Measurements from ENCODE around the gene PI4K2A. TPM values are rescaled to one million over a fixed set of nuclear protein-coding genes. Genes with fewer than 3 reads are reported as not detected.

The PI4K2A gene
- total and polyA plus RNA-seq, 4 experiments from 2014 or later = 8.5 to 9.9 (median 9.2) TPM

DNA sequence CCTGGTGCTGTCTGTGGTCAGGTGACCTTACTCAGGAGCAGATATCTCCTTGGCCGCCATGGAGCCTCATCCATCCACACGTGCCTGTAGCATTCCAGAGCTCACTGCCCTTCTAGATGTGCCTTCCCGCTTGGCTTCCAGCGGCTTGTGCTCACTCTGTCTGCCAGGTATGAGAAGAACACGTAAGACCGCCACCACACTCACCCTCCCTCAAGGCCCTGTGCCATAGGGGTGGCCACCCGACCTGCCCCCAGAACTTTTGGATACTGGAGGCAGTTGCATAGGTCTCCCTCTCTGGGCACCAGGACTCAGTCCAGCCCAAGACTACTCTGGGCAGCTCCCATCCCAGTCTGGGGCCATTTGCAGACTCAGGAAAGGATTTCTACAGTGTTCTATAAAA is 77.2 kb downstream of the PI4K2A start:
- Mint-ChIP-seq H3K36me3 (peaks cover 0 to 2% of the 10 kb centered on the region in 2 donors), H3K4me1 (peaks cover 5 to 17% (median 10%) of the 10 kb centered on the region in 4 donors), H3K4me3 (no peak overlapping the region), H3K27me3 (peaks cover 0 to 2% of the 10 kb centered on the region in 2 donors), H3K9me3 (no peaks in the 10 kb centered on the region), H3K27ac (no peak overlapping the region)
- ChIA-PET POLR2A (ENCODE audit: partially characterized antibody) (interaction anchor here (1.2 kb wide), 1 partner anchor 19 kb away, joined by 5 read pairs; the partner anchor contains the start of gene ZFYVE27), CTCF (ENCODE audit: partially characterized antibody) (interaction anchor here (20.3 kb wide), 1 partner anchor 12 kb away, joined by 436 read pairs; the partner anchor contains the start of gene ZFYVE27)
- intact Hi-C loops (cut with micrococcal nuclease) = no loop called here
- no peaks in the 10 kb centered on the region for H3K36me3 ChIP-seq (ENCODE audit: insufficient read depth, low read length)
- no peak overlapping the region for H3K27ac ChIP-seq (ENCODE audit: low read depth, low read length)
- no peaks in the 10 kb centered on the region for H3K27me3 ChIP-seq (ENCODE audit: insufficient read depth, low read length)
- peaks cover 6% of the 10 kb centered on the region for H3K4me1 ChIP-seq (ENCODE audit: insufficient read depth, low read length)
- no peaks in the 10 kb centered on the region for H3K9me3 ChIP-seq (ENCODE audit: control insufficient read depth in 1 of 2, low read length in 2 of 2)
- DNase-seq = no peak
- no peak overlapping the region for H3K4me3 ChIP-seq (ENCODE audit: low read length in 2 of 2)

DNA sequence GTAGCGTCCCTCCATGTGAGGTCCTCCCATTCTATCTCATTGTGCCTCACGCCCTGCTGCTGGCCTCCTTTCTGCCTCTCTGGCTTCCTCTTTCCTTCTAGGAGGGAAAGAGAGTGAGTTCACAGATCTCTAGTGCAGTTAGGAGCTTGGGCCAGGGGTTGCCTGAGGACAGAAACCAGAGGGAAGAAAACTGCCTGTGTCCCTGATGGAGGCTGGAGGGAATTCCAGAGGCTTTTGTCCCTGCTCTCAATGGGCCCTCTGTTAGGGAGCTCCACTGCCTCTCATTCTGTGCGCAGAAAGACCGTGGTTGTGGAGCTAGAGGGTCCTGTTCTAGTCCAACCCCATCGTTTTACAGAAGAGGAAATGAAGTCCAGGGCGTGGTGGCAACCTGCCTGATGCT is 77.7 kb downstream of the PI4K2A start:
- POLR2A ChIA-PET (ENCODE audit: partially characterized antibody) = interaction anchor here (1.2 kb wide), 1 partner anchor 18 kb away, joined by 5 read pairs; the partner anchor contains the start of gene ZFYVE27
- Histone ChIP-seq H3K27ac (ENCODE audit: low read depth, low read length) (no peak overlapping the region), H3K4me3 (ENCODE audit: low read length in 2 of 2) (no peak overlapping the region), H3K27me3 (ENCODE audit: insufficient read depth, low read length) (no peaks in the 10 kb centered on the region), H3K4me1 (ENCODE audit: insufficient read depth, low read length) (peaks cover 2% of the 10 kb centered on the region), H3K36me3 (ENCODE audit: insufficient read depth, low read length) (no peaks in the 10 kb centered on the region), H3K9me3 (ENCODE audit: control insufficient read depth in 1 of 2, low read length in 2 of 2) (no peaks in the 10 kb centered on the region)
- Mint-ChIP-seq H3K36me3 (peaks cover 0 to 2% of the 10 kb centered on the region in 2 donors), H3K9me3 (no peaks in the 10 kb centered on the region), H3K4me1 (peaks cover 2 to 11% (median 6%) of the 10 kb centered on the region in 4 donors), H3K4me3 (no peak overlapping the region), H3K27me3 (peaks cover 0 to 2% of the 10 kb centered on the region in 2 donors), H3K27ac (no peak overlapping the region)
- no peak for DNase-seq
- intact Hi-C loops (cut with micrococcal nuclease) = no loop called here
- CTCF ChIA-PET (ENCODE audit: partially characterized antibody) = interaction anchor here (20.3 kb wide), 1 partner anchor 12 kb away, joined by 436 read pairs; the partner anchor contains the start of gene ZFYVE27

- POLR2A ChIA-PET (ENCODE audit: partially characterized antibody) = no interaction called here
- CTCF ChIA-PET (ENCODE audit: partially characterized antibody) = interaction anchor here (20.3 kb wide), 1 partner anchor 11 kb away, joined by 436 read pairs; the partner anchor contains the start of gene ZFYVE27
- Mint-ChIP-seq H3K27me3 (peaks cover 0 to 2% of the 10 kb centered on the region in 2 donors), H3K36me3 (peaks cover 0 to 2% of the 10 kb centered on the region in 2 donors), H3K4me3 (no peak overlapping the region), H3K9me3 (no peaks in the 10 kb centered on the region), H3K27ac (no peak overlapping the region), H3K4me1 (peaks cover 2 to 11% (median 6%) of the 10 kb centered on the region in 4 donors)
- intact Hi-C loops (cut with micrococcal nuclease) = no loop called here
- no peak for DNase-seq
- Histone ChIP-seq H3K4me1 (ENCODE audit: insufficient read depth, low read length) (no peaks in the 10 kb centered on the region), H3K27ac (ENCODE audit: low read depth, low read length) (no peak overlapping the region), H3K36me3 (ENCODE audit: insufficient read depth, low read length) (no peaks in the 10 kb centered on the region), H3K4me3 (ENCODE audit: low read length in 2 of 2) (no peak overlapping the region), H3K27me3 (ENCODE audit: insufficient read depth, low read length) (no peaks in the 10 kb centered on the region), H3K9me3 (ENCODE audit: control insufficient read depth in 1 of 2, low read length in 2 of 2) (no peaks in the 10 kb centered on the region)
Measured at GRCh38 chr10:97718659-97719142, 78.2 kb downstream of the PI4K2A start.

DNA sequence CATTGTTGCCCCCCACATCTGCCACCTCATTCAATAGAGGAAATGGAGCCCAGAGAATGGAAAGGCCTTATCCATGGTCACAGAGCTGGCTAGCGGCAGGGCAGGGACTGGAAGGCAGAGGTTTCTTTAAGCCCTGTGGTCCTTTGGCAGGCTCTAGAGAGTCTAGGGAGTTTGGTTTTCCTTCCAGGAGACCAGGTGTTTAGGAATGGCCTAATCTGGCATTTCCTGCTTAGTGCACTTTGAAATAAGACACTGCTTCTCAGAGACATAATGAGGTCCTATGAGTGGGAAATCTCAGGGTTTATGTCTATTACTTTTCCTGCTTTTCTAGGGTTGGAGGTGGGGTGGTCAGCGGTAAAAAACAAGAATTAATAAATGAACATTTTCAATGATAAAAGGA is 79.1 kb downstream of the PI4K2A start:
- Histone ChIP-seq H3K4me1 (ENCODE audit: insufficient read depth, low read length) (no peaks in the 10 kb centered on the region), H3K9me3 (ENCODE audit: control insufficient read depth in 1 of 2, low read length in 2 of 2) (no peaks in the 10 kb centered on the region), H3K27ac (ENCODE audit: low read depth, low read length) (no peak overlapping the region), H3K4me3 (ENCODE audit: low read length in 2 of 2) (no peak overlapping the region), H3K27me3 (ENCODE audit: insufficient read depth, low read length) (no peaks in the 10 kb centered on the region), H3K36me3 (ENCODE audit: insufficient read depth, low read length) (no peaks in the 10 kb centered on the region)
- DNase-seq = no peak
- no peaks in the 10 kb centered on the region for H3K36me3 Mint-ChIP-seq
- intact Hi-C loops (cut with micrococcal nuclease) = no loop called here
- peaks cover 0 to 7% (median 3%) of the 10 kb centered on the region in 4 donors for H3K4me1 Mint-ChIP-seq
- H3K27ac Mint-ChIP-seq = no peak overlapping the region
- CTCF ChIA-PET (ENCODE audit: partially characterized antibody) = interaction anchor here (0.6 to 20.3 kb wide), 3 partner anchors 9 to 15 kb away, joined by 3 to 436 read pairs (median 3); partner anchors contain the start of gene ZFYVE27
- no peaks in the 10 kb centered on the region for H3K9me3 Mint-ChIP-seq
- POLR2A ChIA-PET (ENCODE audit: partially characterized antibody) = no interaction called here
- no peak overlapping the region for H3K4me3 Mint-ChIP-seq
- no peaks in the 10 kb centered on the region for H3K27me3 Mint-ChIP-seq

GRCh38 chr10:97721871-97722780 is 81.7 kb downstream of the PI4K2A start:
- CTCF ChIA-PET (ENCODE audit: partially characterized antibody) = interaction anchor here (1.7 to 15.3 kb wide), 3 partner anchors 10 to 47 kb away, joined by 3 to 436 read pairs (median 8); partner anchors contain the start of gene MARVELD1
- H3K4me3 ChIP-seq (ENCODE audit: low read length in 2 of 2) = no peak overlapping the region
- H3K27ac Mint-ChIP-seq = no peak overlapping the region

DNA sequence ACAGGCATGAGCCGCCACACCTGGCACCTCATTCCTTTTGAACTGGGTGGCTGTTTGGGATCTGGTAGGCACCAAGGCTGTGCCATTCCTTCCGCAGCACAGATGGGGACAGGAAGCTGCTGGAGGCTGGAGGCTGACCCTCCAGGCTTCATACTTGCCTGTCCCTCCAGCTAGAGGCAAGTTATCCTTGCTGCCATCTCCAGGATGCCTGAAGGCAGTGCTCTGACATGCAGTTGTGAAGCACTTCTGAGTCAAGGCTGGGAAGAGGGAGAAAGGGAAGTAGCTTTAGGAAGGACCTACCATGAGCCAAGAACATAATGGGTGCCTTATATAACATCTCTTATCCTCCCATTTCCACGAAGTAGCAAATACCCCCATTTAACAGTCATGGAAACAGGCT is 82.5 kb downstream of the PI4K2A start:
- no peak for DNase-seq
- Mint-ChIP-seq H3K4me1 (no peaks in the 10 kb centered on the region), H3K27me3 (peaks cover 2 to 4% of the 10 kb centered on the region in 2 donors), H3K27ac (peak overlapping the region in 1 of 7 donors; percentile 30), H3K9me3 (no peaks in the 10 kb centered on the region), H3K36me3 (no peaks in the 10 kb centered on the region), H3K4me3 (no peak overlapping the region)
- H3K9me3 ChIP-seq (ENCODE audit: control insufficient read depth in 1 of 2, low read length in 2 of 2) = no peaks in the 10 kb centered on the region
- H3K27ac ChIP-seq (ENCODE audit: low read depth, low read length) = no peak overlapping the region
- intact Hi-C loops (cut with micrococcal nuclease) = no loop called here
- H3K4me3 ChIP-seq (ENCODE audit: low read length in 2 of 2) = no peak overlapping the region
- no peaks in the 10 kb centered on the region for H3K27me3 ChIP-seq (ENCODE audit: insufficient read depth, low read length)
- H3K36me3 ChIP-seq (ENCODE audit: insufficient read depth, low read length) = no peaks in the 10 kb centered on the region
- ChIA-PET CTCF (ENCODE audit: partially characterized antibody) (interaction anchor here (1.6 to 15.3 kb wide), 4 partner anchors 9 to 48 kb away, joined by 3 to 436 read pairs (median 6); partner anchors contain the start of gene MARVELD1), POLR2A (ENCODE audit: partially characterized antibody) (interaction anchor here (1.8 kb wide), 1 partner anchor 14 kb away, joined by 4 read pairs; the partner anchor contains the start of gene ZFYVE27)
- H3K4me1 ChIP-seq (ENCODE audit: insufficient read depth, low read length) = no peaks in the 10 kb centered on the region

More at GRCh38 chr10:97721871-97722780, 81.7 kb downstream of the PI4K2A start:
- H3K27ac ChIP-seq (ENCODE audit: low read depth, low read length) = no peak overlapping the region
- no peaks in the 10 kb centered on the region for H3K27me3 ChIP-seq (ENCODE audit: insufficient read depth, low read length)
- POLR2A ChIA-PET (ENCODE audit: partially characterized antibody) = interaction anchor here (0.5 to 1.8 kb wide), 2 partner anchors 15 to 73 kb away, joined by 3 to 4 read pairs; partner anchors contain the start of gene ZFYVE27
- Mint-ChIP-seq H3K4me3 (no peak overlapping the region), H3K27me3 (peaks cover 2 to 4% of the 10 kb centered on the region in 2 donors), H3K36me3 (no peaks in the 10 kb centered on the region), H3K9me3 (no peaks in the 10 kb centered on the region), H3K4me1 (no peaks in the 10 kb centered on the region)
- intact Hi-C loops (cut with micrococcal nuclease) = no loop called here
- no peaks in the 10 kb centered on the region for H3K9me3 ChIP-seq (ENCODE audit: control insufficient read depth in 1 of 2, low read length in 2 of 2)
- H3K4me1 ChIP-seq (ENCODE audit: insufficient read depth, low read length) = no peaks in the 10 kb centered on the region
- DNase-seq = no peak
- no peaks in the 10 kb centered on the region for H3K36me3 ChIP-seq (ENCODE audit: insufficient read depth, low read length)
